ENCODE measurements around the gene TGM3. TPM values are rescaled to one million over a fixed set of nuclear protein-coding genes. Genes with fewer than 3 reads are reported as not detected.

The TGM3 gene
- polyA plus RNA-seq, 1 donor (not counting 4 experiments of a cell fraction or from before 2014, with no cell fraction given): 0.08 TPM

GRCh38 chr20:2302384-2303060 is 6.7 kb downstream of the TGM3 start:
- Histone ChIP-seq H3K9ac (ENCODE audit: control insufficient read depth, extremely low read depth, insufficient read depth, low read length) (no peak overlapping the region), H3K9me3 (ENCODE audit: control insufficient read depth, low read depth, low read length) (no peaks in the 10 kb centered on the region), H3K27ac (ENCODE audit: control insufficient read depth, insufficient read depth, low read length) (no peak overlapping the region), H3K79me2 (ENCODE audit: control insufficient read depth, insufficient read depth, low read length) (no peaks in the 10 kb centered on the region), H3K4me1 (ENCODE audit: control insufficient read depth, extremely low read depth, insufficient read depth, low read length) (no peaks in the 10 kb centered on the region), H2AFZ (ENCODE audit: control insufficient read depth, low read length) (no peak overlapping the region), H3K4me2 (ENCODE audit: control insufficient read depth, extremely low read depth, insufficient read depth, low read depth, low read length) (no peak overlapping the region), H3K4me3 (ENCODE audit: control insufficient read depth in 2 of 3, extremely low read depth in 1 of 3, insufficient read depth in 2 of 3, low read depth in 1 of 3, low read length in 3 of 3) (no peak overlapping the region), H3K9me1 (ENCODE audit: control insufficient read depth, extremely low read depth, insufficient read depth, low read length) (no peaks in the 10 kb centered on the region), H3K36me3 (ENCODE audit: control insufficient read depth in 2 of 2, extremely low read depth in 1 of 2, insufficient read depth in 2 of 2, low read length in 2 of 2) (no peaks in the 10 kb centered on the region), H4K20me1 (ENCODE audit: control insufficient read depth, extremely low read depth, insufficient read depth, low read length) (no peaks in the 10 kb centered on the region), H3K27me3 (ENCODE audit: control insufficient read depth, extremely low read depth, insufficient read depth, low read length) (peaks cover 21% of the 10 kb centered on the region)
- DNase-seq (ENCODE audit: low read depth, low spot score): no peak
- TF ChIP-seq CTCF (optimal IDR thresholded peaks at IDR 0.05 in 1 of 3, IDR thresholded peaks at IDR 0.05 in 1 of 3, conservative IDR thresholded peaks at IDR 0.05 in 1 of 3; ENCODE audit: extremely low read depth in 1 of 3, insufficient read depth in 2 of 3, low read length in 3 of 3) (no peak), EZH2 (IDR thresholded peaks at IDR 0.05; ENCODE audit: low read length) (no peak)
- no peak for FAIRE-seq
- dilution Hi-C loops (cut with MboI; ENCODE audit: extremely low pct_ligation_motif_present, low sequenced_read_pairs): no loop called here

DNA sequence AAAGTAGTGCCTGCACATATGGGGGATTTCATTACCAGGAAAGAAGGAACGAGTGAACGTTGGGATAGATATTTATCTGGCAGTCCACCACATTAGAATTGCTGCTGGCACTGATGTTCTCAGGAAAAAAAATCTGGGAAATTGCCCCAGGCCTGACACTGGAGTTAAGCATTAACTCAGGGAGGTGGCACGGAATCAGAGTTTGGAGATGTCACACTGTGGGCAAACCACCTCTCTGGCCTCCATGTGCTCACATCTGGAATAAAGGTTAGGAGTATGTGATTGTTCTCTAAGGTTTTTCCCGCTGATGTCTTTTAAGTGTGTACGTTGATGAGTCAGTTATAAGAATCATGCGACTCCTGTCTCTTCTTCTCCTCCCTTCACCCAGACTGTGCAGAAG is 7.9 kb downstream of the TGM3 start:
- dilution Hi-C loops (cut with MboI; ENCODE audit: extremely low pct_ligation_motif_present, low sequenced_read_pairs): no loop called here
- no peak overlapping the region for H3K27ac ChIP-seq (ENCODE audit: control insufficient read depth, insufficient read depth, low read length)
- no peak for TF ChIP-seq EZH2 (IDR thresholded peaks at IDR 0.05; ENCODE audit: low read length)
- TF ChIP-seq CTCF (optimal IDR thresholded peaks at IDR 0.05 in 1 of 3, IDR thresholded peaks at IDR 0.05 in 1 of 3, conservative IDR thresholded peaks at IDR 0.05 in 1 of 3; ENCODE audit: extremely low read depth in 1 of 3, insufficient read depth in 2 of 3, low read length in 3 of 3): no peak

More for the DNA sequence above, 7.9 kb downstream of the TGM3 start:
- H3K27me3 ChIP-seq (ENCODE audit: control insufficient read depth, extremely low read depth, insufficient read depth, low read length): peaks cover 21% of the 10 kb centered on the region
- no peak overlapping the region for H3K4me3 ChIP-seq (ENCODE audit: control insufficient read depth in 2 of 3, extremely low read depth in 1 of 3, insufficient read depth in 2 of 3, low read depth in 1 of 3, low read length in 3 of 3)
- H3K9me1 ChIP-seq (ENCODE audit: control insufficient read depth, extremely low read depth, insufficient read depth, low read length): no peaks in the 10 kb centered on the region
- no peak overlapping the region for H3K4me2 ChIP-seq (ENCODE audit: control insufficient read depth, extremely low read depth, insufficient read depth, low read depth, low read length)
- no peak overlapping the region for H3K9ac ChIP-seq (ENCODE audit: control insufficient read depth, extremely low read depth, insufficient read depth, low read length)
- no peak overlapping the region for H2AFZ ChIP-seq (ENCODE audit: control insufficient read depth, low read length)
- H4K20me1 ChIP-seq (ENCODE audit: control insufficient read depth, extremely low read depth, insufficient read depth, low read length): no peaks in the 10 kb centered on the region
- no peaks in the 10 kb centered on the region for H3K36me3 ChIP-seq (ENCODE audit: control insufficient read depth in 2 of 2, extremely low read depth in 1 of 2, insufficient read depth in 2 of 2, low read length in 2 of 2)
- no peaks in the 10 kb centered on the region for H3K79me2 ChIP-seq (ENCODE audit: control insufficient read depth, insufficient read depth, low read length)
- H3K4me1 ChIP-seq (ENCODE audit: control insufficient read depth, extremely low read depth, insufficient read depth, low read length): no peaks in the 10 kb centered on the region
- H3K9me3 ChIP-seq (ENCODE audit: control insufficient read depth, low read depth, low read length): no peaks in the 10 kb centered on the region
- DNase-seq (ENCODE audit: low read depth, low spot score): no peak
- FAIRE-seq: no peak
